GM10266 (cell line): Measurements from ENCODE around the gene AHI1.

ENCODE experiments used
- DNase-seq: peaks from one replicate; pipeline ENCODE4 v3.0.0; 2012; ENCODE audit errors: extremely low spot score
- CTCF ChIP-seq: IDR thresholded peaks from 2 replicates; pipeline ENCODE4 v1.5.1; 2012; ENCODE audit warnings: mild to moderate bottlenecking, low read depth; ENCODE audit not compliant: control insufficient read depth, insufficient read depth; ENCODE audit errors: missing control alignments

AHI1 gene

GRCh38 chr6:135322427-135323201 lies 174.9 kb downstream of the AHI1 start:
- TF ChIP-seq CTCF = no peak
- peak; percentile 11 for DNase-seq

- no peak for TF ChIP-seq CTCF
- DNase-seq = no peak
Measured at GRCh38 chr6:135320721-135321621, 176.6 kb downstream of the AHI1 start.

GRCh38 chr6:135319819-135320218 lies 177.7 kb downstream of the AHI1 start:
- TF ChIP-seq CTCF = no peak
- no peak for DNase-seq

GRCh38 chr6:135318738-135319469 lies 178.6 kb downstream of the AHI1 start:
- TF ChIP-seq CTCF = no peak
- no peak for DNase-seq

- no peak for DNase-seq
- TF ChIP-seq CTCF = no peak
Measured at GRCh38 chr6:135314543-135314942, 183.0 kb downstream of the AHI1 start.

- no peak for TF ChIP-seq CTCF
- no peak for DNase-seq
Measured at GRCh38 chr6:135311446-135312200, 185.9 kb downstream of the AHI1 start.
